ENCODE data around the gene FST.
A peak's percentile ranks its signal among the peaks of the same experiment; 100 is the strongest.

Gene FST, protein sequence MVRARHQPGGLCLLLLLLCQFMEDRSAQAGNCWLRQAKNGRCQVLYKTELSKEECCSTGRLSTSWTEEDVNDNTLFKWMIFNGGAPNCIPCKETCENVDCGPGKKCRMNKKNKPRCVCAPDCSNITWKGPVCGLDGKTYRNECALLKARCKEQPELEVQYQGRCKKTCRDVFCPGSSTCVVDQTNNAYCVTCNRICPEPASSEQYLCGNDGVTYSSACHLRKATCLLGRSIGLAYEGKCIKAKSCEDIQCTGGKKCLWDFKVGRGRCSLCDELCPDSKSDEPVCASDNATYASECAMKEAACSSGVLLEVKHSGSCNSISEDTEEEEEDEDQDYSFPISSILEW

DNA sequence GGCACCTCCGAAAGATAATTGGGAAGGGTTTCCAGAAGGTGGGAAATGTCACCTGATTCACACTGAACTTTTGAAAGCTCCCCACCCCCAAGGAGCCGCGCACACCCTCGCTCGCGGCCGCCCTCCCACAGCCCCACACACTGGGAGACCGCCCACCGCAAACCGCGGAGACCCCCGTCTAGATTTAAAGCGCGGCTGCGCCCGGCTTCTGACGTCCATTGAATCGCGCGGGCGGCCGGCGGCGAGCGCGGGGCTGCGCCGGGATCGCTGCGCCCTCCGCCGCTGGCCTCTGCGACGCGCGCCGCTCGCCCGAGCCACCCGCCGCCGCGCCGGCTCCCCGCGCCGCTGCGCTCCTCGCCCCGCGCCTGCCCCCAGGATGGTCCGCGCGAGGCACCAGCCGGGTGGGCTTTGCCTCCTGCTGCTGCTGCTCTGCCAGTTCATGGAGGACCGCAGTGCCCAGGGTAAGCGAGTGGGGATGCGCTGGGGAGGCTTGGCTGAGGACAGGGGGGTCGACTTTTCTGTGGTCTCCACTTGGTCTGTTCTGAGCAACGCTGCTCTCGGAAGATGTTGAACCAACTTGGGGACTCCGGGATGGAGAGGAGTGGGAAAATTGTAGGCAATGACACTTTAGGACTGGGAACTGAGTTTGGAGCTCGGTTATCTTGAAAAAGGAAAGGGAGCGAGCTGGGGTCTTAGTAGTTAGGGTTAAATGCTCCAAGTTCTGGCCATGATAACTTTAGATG is at the start of gene FST:
FST (plus strand) TSS at position 214 of the 743 bp plus-strand sequence; CDS start at position 377, 163 bp downstream.
- H3K27me3 ChIP-seq (ENCODE audit: control insufficient read depth in 5 of 5, insufficient read depth in 4 of 5, low read length in 5 of 5), result peaks cover 0 to 3% (median 0%) of the 10 kb centered on the region in 5 donors
- H3K27ac ChIP-seq (ENCODE audit: low read depth, low read length), result peak within 1 kb of the TSS; percentile 67
- peak within 1 kb of the TSS; percentile 70 to 88 (median 80) for H3K4me3 ChIP-seq (ENCODE audit: low read depth in 1 of 5, low read length in 5 of 5)
- H3K36me3 ChIP-seq (ENCODE audit: control insufficient read depth in 5 of 5, insufficient read depth in 5 of 5, low read length in 5 of 5), result no peaks in the 10 kb centered on the region
- peaks cover 0 to 46% (median 38%) of the 10 kb centered on the region in 5 donors for H3K4me1 ChIP-seq (ENCODE audit: control insufficient read depth in 5 of 5, insufficient read depth in 5 of 5, low read length in 5 of 5)
- no peaks in the 10 kb centered on the region for H3K9me3 ChIP-seq (ENCODE audit: control insufficient read depth in 5 of 5, low read length in 5 of 5)
- H3K9ac ChIP-seq (ENCODE audit: low read length in 5 of 5), result peak within 1 kb of the TSS in 4 of 5 donors; percentile 58 to 67 (median 66)

DNA sequence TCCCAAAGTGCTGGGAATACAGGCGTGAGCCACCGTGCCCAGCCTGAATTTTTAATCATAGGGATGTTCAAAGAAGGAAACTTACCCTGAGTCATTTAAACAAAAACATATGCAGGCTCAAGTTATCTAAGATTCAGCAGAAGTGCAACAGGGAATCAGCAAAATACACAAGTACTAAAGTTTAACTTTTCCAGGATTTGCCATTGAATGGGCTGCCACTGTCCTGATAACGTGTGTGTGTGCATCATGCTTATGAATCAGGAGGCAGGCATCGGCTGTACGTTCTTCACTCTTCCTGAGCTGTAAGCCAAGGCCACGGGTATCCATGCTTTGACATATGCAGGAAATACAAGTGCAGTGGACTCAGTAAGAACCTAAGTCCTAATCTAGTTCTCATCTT is 48.8 kb upstream of the FST start:
- Histone ChIP-seq H3K9me3 (ENCODE audit: control insufficient read depth in 5 of 5, low read length in 5 of 5) (no peaks in the 10 kb centered on the region), H3K27ac (ENCODE audit: low read depth, low read length) (no peak overlapping the region), H3K4me3 (ENCODE audit: low read depth in 1 of 5, low read length in 5 of 5) (no peak overlapping the region), H3K4me1 (ENCODE audit: control insufficient read depth in 5 of 5, insufficient read depth in 5 of 5, low read length in 5 of 5) (no peaks in the 10 kb centered on the region), H3K9ac (ENCODE audit: low read length in 5 of 5) (no peak overlapping the region), H3K36me3 (ENCODE audit: control insufficient read depth in 5 of 5, insufficient read depth in 5 of 5, low read length in 5 of 5) (no peaks in the 10 kb centered on the region), H3K27me3 (ENCODE audit: control insufficient read depth in 5 of 5, insufficient read depth in 4 of 5, low read length in 5 of 5) (no peaks in the 10 kb centered on the region)

- H3K27ac ChIP-seq (ENCODE audit: low read depth, low read length), result no peak overlapping the region
- H3K4me3 ChIP-seq (ENCODE audit: low read depth in 1 of 5, low read length in 5 of 5), result no peak overlapping the region
- H3K9ac ChIP-seq (ENCODE audit: low read length in 5 of 5), result no peak overlapping the region
- H3K27me3 ChIP-seq (ENCODE audit: control insufficient read depth in 5 of 5, insufficient read depth in 4 of 5, low read length in 5 of 5), result no peaks in the 10 kb centered on the region
- no peaks in the 10 kb centered on the region for H3K36me3 ChIP-seq (ENCODE audit: control insufficient read depth in 5 of 5, insufficient read depth in 5 of 5, low read length in 5 of 5)
- H3K9me3 ChIP-seq (ENCODE audit: control insufficient read depth in 5 of 5, low read length in 5 of 5), result no peaks in the 10 kb centered on the region
- no peaks in the 10 kb centered on the region for H3K4me1 ChIP-seq (ENCODE audit: control insufficient read depth in 5 of 5, insufficient read depth in 5 of 5, low read length in 5 of 5)
Measured at GRCh38 chr5:53433026-53433425, 47.4 kb upstream of the FST start.

DNA sequence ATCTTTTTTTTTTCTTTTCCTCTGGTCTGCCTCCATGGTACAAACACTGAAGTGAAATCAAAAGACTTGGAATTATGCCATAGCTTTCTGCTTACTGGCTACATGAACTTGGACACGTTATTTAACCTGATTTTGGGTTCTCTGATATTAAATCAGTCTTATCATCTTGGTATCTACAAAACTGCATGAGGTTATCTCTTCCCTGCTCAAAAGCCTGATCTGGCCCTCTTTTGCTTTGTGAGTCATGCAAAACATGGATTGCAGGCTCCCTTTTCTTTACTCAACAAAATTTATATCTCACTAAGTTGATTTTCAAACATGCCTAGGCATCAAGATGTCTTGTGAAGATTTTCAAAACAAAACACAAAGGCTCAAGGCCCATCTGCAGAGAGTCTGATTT is 45.9 kb upstream of the FST start:
- Histone ChIP-seq H3K27ac (ENCODE audit: low read depth, low read length) (no peak overlapping the region), H3K36me3 (ENCODE audit: control insufficient read depth in 5 of 5, insufficient read depth in 5 of 5, low read length in 5 of 5) (no peaks in the 10 kb centered on the region), H3K9ac (ENCODE audit: low read length in 5 of 5) (peak overlapping the region in 1 of 5 donors; percentile 14), H3K9me3 (ENCODE audit: control insufficient read depth in 5 of 5, low read length in 5 of 5) (no peaks in the 10 kb centered on the region), H3K27me3 (ENCODE audit: control insufficient read depth in 5 of 5, insufficient read depth in 4 of 5, low read length in 5 of 5) (no peaks in the 10 kb centered on the region), H3K4me1 (ENCODE audit: control insufficient read depth in 5 of 5, insufficient read depth in 5 of 5, low read length in 5 of 5) (no peaks in the 10 kb centered on the region), H3K4me3 (ENCODE audit: low read depth in 1 of 5, low read length in 5 of 5) (no peak overlapping the region)

GRCh38 chr5:53436480-53437191 is 43.8 kb upstream of the FST start:
- no peaks in the 10 kb centered on the region for H3K27me3 ChIP-seq (ENCODE audit: control insufficient read depth in 5 of 5, insufficient read depth in 4 of 5, low read length in 5 of 5)
- H3K9me3 ChIP-seq (ENCODE audit: control insufficient read depth in 5 of 5, low read length in 5 of 5), result no peaks in the 10 kb centered on the region
- no peak overlapping the region for H3K27ac ChIP-seq (ENCODE audit: low read depth, low read length)
- no peak overlapping the region for H3K9ac ChIP-seq (ENCODE audit: low read length in 5 of 5)
- no peaks in the 10 kb centered on the region for H3K36me3 ChIP-seq (ENCODE audit: control insufficient read depth in 5 of 5, insufficient read depth in 5 of 5, low read length in 5 of 5)
- H3K4me3 ChIP-seq (ENCODE audit: low read depth in 1 of 5, low read length in 5 of 5), result no peak overlapping the region
- H3K4me1 ChIP-seq (ENCODE audit: control insufficient read depth in 5 of 5, insufficient read depth in 5 of 5, low read length in 5 of 5), result no peaks in the 10 kb centered on the region

DNA sequence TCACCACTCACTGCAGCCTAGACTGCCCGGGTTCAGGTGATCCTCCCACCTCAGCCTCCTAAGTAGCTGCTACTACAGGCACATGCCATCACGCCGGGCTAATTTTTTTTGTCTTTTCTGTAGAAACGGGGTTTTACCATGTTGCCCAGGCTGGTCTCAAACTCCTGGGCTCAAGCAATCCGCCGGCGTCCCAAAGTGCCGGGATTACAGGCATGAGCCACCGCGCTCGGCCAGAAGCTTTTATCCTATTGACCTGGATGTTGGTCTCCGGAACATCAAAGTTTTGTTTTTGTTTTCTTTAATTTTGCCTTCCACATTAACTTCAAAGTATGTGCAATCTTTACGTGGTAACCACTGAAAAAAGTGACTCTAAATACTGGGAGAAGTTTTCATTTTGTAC is 42.4 kb upstream of the FST start:
- H3K27ac ChIP-seq (ENCODE audit: low read depth, low read length), result no peak overlapping the region
- H3K4me1 ChIP-seq (ENCODE audit: control insufficient read depth in 5 of 5, insufficient read depth in 5 of 5, low read length in 5 of 5), result peaks cover 0 to 7% (median 0%) of the 10 kb centered on the region in 5 donors
- no peaks in the 10 kb centered on the region for H3K27me3 ChIP-seq (ENCODE audit: control insufficient read depth in 5 of 5, insufficient read depth in 4 of 5, low read length in 5 of 5)
- H3K9me3 ChIP-seq (ENCODE audit: control insufficient read depth in 5 of 5, low read length in 5 of 5), result no peaks in the 10 kb centered on the region
- H3K4me3 ChIP-seq (ENCODE audit: low read depth in 1 of 5, low read length in 5 of 5), result no peak overlapping the region
- no peak overlapping the region for H3K9ac ChIP-seq (ENCODE audit: low read length in 5 of 5)
- no peaks in the 10 kb centered on the region for H3K36me3 ChIP-seq (ENCODE audit: control insufficient read depth in 5 of 5, insufficient read depth in 5 of 5, low read length in 5 of 5)

- H3K36me3 ChIP-seq (ENCODE audit: control insufficient read depth in 5 of 5, insufficient read depth in 5 of 5, low read length in 5 of 5), result no peaks in the 10 kb centered on the region
- no peak overlapping the region for H3K4me3 ChIP-seq (ENCODE audit: low read depth in 1 of 5, low read length in 5 of 5)
- no peak overlapping the region for H3K9ac ChIP-seq (ENCODE audit: low read length in 5 of 5)
- H3K4me1 ChIP-seq (ENCODE audit: control insufficient read depth in 5 of 5, insufficient read depth in 5 of 5, low read length in 5 of 5), result peaks cover 0 to 13% (median 0%) of the 10 kb centered on the region in 5 donors
- no peak overlapping the region for H3K27ac ChIP-seq (ENCODE audit: low read depth, low read length)
- H3K27me3 ChIP-seq (ENCODE audit: control insufficient read depth in 5 of 5, insufficient read depth in 4 of 5, low read length in 5 of 5), result no peaks in the 10 kb centered on the region
- no peaks in the 10 kb centered on the region for H3K9me3 ChIP-seq (ENCODE audit: control insufficient read depth in 5 of 5, low read length in 5 of 5)
Measured at GRCh38 chr5:53438486-53439472, 41.6 kb upstream of the FST start.

DNA sequence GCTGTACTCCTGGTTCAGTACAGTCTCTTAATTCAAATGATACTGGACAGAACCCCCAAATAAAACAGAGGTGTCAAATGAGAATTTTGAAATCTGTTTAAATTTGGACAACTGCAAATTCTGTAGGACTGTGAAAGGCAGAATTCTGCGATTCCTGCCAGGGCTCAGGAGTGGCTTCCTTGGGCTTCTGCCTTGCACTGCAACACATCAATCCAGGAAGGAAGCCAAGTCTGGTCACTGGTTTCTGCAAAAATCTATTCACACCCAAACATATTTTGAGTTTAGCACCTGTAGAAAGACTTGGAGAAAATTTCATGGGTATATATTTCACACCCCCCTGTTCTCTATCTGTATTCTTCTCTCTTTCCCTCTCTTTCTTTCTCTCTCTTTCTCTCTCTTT is 37.5 kb upstream of the FST start:
- H3K4me1 ChIP-seq (ENCODE audit: control insufficient read depth in 5 of 5, insufficient read depth in 5 of 5, low read length in 5 of 5), result peaks cover 0 to 13% (median 0%) of the 10 kb centered on the region in 5 donors
- no peak overlapping the region for H3K4me3 ChIP-seq (ENCODE audit: low read depth in 1 of 5, low read length in 5 of 5)
- H3K36me3 ChIP-seq (ENCODE audit: control insufficient read depth in 5 of 5, insufficient read depth in 5 of 5, low read length in 5 of 5), result no peaks in the 10 kb centered on the region
- no peaks in the 10 kb centered on the region for H3K27me3 ChIP-seq (ENCODE audit: control insufficient read depth in 5 of 5, insufficient read depth in 4 of 5, low read length in 5 of 5)
- no peaks in the 10 kb centered on the region for H3K9me3 ChIP-seq (ENCODE audit: control insufficient read depth in 5 of 5, low read length in 5 of 5)
- no peak overlapping the region for H3K27ac ChIP-seq (ENCODE audit: low read depth, low read length)
- peak overlapping the region in 1 of 5 donors; percentile 4 for H3K9ac ChIP-seq (ENCODE audit: low read length in 5 of 5)

GRCh38 chr5:53445569-53445968 is 34.9 kb upstream of the FST start:
- Histone ChIP-seq H3K27me3 (ENCODE audit: control insufficient read depth in 5 of 5, insufficient read depth in 4 of 5, low read length in 5 of 5) (no peaks in the 10 kb centered on the region), H3K36me3 (ENCODE audit: control insufficient read depth in 5 of 5, insufficient read depth in 5 of 5, low read length in 5 of 5) (no peaks in the 10 kb centered on the region), H3K4me3 (ENCODE audit: low read depth in 1 of 5, low read length in 5 of 5) (no peak overlapping the region), H3K4me1 (ENCODE audit: control insufficient read depth in 5 of 5, insufficient read depth in 5 of 5, low read length in 5 of 5) (peaks cover 0 to 13% (median 0%) of the 10 kb centered on the region in 5 donors), H3K27ac (ENCODE audit: low read depth, low read length) (no peak overlapping the region), H3K9ac (ENCODE audit: low read length in 5 of 5) (no peak overlapping the region), H3K9me3 (ENCODE audit: control insufficient read depth in 5 of 5, low read length in 5 of 5) (no peaks in the 10 kb centered on the region)
